NCI-H1436 treated with DMSO at 0.1 percent for 48 hours (cell line): Measurements from ENCODE around the gene RAB40C.
"Not testable (repeated sequence)": the region's sequence is repeated elsewhere in the genome, so short reads cannot be mapped to it uniquely, and the experiment has no call there.

ENCODE experiments used
- DNase-seq: peaks from one replicate; lab custom pipeline; 2025; lab: John Stamatoyannopoulos, UW

RAB40C gene

GRCh38 chr16:590815-591200, 942 bp downstream of the RAB40C start:
- no peak for DNase-seq

DNA sequence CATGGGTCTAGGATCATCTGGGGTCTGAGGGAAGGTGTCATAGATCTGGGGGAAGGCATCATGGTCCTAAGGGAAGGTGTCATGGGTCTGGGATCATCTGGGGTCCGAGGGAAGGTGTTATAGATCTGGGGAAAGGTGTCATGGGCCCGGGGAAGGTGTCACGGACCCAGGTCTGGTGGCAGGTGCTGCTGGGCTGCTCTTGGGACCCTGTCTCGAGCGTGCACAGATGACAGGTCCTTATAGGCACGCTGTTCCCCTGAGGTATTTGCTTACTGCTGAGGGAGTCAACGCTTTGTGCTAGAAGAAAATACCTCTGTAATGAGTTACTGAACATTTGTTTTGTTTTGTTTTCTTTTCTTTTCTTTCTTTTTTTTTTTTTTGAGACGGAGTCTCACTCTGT, 1.4 kb downstream of the RAB40C start:
- no peak for DNase-seq

GRCh38 chr16:591892-592517, 2.1 kb downstream of the RAB40C start:
- DNase-seq, result no peak

DNA sequence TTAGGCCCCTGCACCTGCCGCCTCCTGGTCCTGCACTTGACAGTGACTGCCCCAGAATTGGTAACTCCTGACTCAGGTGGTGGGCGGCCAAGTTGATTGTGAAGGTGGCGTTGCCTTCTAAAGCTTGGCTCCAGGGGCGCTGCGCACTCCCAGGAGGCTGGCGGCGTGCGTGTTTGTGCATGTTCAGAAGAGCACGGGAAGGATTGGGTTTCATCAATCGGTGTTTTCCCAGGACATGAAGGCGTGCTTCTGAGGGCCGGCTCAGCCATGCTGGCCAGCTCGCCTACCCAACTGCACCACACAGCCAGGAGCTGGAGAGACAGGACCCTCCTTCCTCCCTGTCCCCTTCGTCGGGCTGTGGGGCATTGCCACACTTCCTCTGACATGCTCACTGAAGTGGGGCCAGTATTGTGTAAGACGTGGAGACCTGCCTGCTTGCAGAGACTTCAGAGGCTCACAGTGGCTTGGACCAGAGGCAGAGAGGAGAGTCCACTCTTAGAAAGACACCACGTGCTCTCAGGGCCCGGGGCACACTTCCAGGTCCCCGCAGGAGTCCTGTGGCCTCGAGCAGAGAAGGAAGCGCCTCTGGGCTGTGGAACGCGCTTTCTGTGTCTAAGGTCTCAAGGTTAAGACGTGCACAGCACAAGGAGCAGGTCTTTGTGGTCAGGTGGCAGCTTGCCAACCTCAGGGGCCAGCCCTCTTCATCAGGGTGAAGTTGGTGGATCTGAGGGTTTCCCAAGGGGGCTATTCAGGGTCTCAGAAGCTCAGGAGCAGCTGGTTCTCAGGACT, 2.8 kb downstream of the RAB40C start:
- peak; percentile 50 for DNase-seq

GRCh38 chr16:593406-593805, 3.5 kb downstream of the RAB40C start:
- DNase-seq, result no peak

DNA sequence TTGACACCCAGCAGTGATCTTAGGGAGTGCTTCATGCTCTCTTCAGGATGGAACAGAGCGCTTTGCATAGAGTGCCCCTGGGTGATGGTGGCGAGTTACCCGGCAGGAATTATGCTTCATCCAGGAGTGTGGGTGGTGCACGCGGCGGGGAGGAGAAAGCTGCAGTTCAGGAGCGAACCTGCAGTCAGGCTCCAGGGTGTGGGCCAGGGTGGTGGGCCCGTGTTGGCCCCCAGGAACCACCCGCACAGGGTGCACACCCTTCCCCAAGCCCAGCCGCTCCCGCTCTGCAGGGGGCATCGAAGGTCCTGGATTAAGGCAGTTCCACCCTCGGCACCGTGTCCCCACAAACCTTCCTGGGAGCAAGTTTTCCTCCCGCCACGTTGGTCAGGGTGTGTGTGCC, 3.9 kb downstream of the RAB40C start:
- no peak for DNase-seq

- no peak for DNase-seq
Observed at GRCh38 chr16:595094-595528, 5.2 kb downstream of the RAB40C start.

- DNase-seq, result no peak
Observed at GRCh38 chr16:595942-596735, 6.3 kb downstream of the RAB40C start.

- DNase-seq, result no peak
Observed at GRCh38 chr16:596736-597060, 6.8 kb downstream of the RAB40C start.

- not testable (repeated sequence) for DNase-seq
Observed at GRCh38 chr16:597655-598054, 7.8 kb downstream of the RAB40C start.

DNA sequence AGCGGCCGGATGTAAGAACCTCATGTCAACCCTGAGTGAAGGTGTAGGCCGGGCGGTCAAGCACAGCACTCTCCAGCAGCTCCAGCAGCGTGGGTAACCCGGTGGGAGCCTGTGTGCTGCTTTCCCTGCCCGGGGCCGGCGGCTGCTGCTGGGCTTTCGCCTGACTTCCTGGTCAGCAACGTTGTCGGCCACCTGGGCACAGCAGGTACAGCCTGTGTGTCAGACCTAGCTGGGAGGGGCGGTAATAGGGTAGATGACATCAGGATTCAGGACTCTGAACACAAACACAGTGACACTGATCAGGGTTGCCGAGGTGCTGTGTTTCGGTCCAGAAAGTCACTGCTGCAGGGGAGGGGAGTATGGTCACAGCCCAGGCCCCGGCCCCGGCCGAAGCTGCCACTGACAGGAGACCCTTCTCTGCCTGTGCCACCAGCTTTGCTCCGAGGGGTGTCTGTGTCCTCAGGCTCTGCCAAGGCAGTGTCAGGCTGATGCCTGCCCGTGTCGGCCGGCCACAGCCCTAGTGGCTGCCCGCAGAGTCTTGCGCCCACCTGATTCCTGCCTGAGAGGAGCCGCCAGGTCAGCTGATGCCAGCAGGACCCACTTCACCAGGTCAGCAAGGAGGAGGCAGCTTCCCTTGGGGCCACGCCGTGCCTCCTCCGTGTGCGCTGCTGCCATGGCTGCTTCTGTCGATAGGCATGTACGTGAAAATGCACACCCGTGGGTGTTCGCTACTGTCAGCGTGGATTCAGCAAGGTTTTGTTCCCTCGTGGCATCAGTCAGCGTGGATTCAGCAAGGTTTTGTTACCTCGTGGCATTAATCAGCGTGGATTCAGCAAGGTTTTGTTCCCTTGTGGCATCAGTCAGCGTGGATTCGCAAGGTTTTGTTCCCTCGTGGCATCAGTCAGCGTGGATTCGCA, 9.2 kb downstream of the RAB40C start:
- no peak for DNase-seq

- DNase-seq, result no peak
Observed at GRCh38 chr16:600781-601180, 10.9 kb downstream of the RAB40C start.

DNA sequence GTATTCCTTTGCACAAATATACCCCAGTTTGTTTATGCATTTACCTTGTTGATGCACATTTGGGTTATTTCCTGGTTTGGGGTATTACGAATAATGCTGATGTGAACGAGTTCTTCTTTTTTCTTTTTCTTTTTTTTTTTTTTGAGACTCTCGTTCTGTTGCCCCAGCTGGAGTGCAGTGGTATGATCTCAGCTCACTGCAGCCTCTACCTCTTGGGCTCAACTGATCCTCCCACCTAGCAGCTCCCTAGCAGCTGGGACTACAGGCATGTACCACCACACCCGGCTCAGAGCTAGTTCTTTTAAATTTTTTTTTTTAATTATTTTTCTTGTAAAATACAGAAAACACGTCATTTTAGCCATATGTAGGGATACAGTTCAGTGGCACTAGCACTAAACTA, 14.1 kb downstream of the RAB40C start:
- DNase-seq, result no peak

DNA sequence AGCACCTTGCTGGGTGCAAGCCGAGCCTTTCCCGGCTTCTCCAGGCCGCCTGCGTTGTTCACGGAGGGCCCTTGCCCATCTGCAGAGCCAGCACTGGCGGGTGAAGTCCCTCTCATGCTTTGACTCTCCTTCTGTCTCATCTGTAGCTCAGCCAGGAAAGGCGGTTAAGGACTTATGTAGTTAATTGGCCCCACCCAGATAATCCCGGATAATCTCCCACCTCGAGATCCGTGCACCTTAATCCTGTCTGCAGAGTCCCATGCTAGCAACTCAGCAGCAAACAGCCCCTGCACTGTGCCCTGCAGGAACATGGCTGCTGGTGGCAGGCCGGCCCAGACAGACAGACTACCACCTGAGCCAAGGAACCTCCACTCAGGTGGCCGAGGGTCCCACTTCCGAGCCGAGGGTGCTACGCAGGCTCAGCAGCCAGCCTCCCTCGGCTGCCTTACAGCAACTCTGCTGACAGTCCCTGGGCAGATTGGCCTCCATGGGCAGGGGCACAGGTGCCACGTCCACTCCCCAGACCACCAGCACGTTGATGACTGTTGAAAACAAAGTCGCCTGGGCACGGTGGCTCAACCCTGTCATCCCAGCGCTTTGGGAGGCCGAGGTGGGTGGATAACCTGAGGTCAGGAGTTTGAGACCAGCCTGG, 16.9 kb downstream of the RAB40C start:
- no peak for DNase-seq

DNA sequence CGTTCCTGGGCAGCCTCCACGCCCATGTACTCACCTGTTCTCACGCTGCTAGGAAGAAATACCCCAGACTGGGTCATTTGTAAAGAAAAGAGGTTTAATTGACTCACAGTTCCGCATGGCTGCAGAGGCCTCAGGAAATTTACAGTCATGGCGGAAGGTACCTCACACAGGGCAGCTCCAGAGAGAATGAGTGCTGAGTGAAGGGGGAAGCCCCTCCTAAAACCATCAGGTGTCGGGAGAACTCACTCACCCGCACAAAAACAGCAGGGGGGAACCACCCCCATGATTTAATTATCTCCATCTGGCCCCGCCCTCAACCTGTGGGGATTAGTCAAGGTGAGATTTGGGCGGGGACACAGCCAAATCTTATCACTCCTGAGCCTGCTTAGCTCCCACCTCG, 18.2 kb downstream of the RAB40C start:
- no peak for DNase-seq

- DNase-seq, result no peak
Observed at GRCh38 chr16:609316-609715, 19.4 kb downstream of the RAB40C start.

- DNase-seq, result no peak
Observed at GRCh38 chr16:609984-610383, 20.1 kb downstream of the RAB40C start.

DNA sequence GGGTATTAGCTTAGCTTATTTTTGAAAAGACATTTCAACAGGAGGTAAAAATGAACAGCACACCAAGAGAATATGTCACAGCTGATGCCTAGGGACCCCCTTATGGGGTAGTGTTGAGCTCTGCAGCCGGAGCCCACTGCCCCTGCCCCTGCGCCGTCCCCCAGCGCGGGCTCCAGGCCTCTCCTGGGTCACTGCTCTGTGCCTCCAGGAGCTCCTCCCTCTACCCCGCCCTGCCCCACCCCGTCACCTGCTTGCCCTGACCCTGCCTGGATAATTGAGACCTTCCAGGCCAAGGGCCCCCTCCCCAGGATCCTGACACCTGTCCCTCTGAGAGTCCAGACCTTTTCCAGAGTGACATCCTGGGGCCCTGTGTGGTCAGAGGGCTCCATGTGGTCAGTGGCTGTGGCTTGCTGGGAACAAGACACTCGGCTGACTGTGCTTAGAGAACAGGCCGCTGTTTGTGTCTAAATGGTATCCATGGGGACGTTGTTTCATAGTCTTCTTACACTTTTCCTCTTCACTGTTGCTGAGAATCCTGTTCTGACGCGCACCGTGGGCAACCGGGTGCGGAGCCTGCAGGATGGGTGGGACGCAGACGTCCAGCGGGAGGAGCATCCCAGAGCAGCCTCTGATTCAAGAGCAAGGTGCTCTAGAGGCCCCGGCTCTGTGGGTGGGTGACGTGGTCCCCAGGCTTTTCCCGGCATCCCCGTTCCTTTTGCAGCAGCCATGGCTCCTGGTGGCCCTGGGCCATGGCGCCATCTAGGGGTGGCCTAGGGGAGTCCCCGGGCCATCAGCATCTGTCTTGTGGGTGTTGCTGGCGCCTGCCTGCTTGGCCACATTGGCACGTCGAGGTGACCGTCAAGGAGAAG, 20.9 kb downstream of the RAB40C start:
- no peak for DNase-seq

DNA sequence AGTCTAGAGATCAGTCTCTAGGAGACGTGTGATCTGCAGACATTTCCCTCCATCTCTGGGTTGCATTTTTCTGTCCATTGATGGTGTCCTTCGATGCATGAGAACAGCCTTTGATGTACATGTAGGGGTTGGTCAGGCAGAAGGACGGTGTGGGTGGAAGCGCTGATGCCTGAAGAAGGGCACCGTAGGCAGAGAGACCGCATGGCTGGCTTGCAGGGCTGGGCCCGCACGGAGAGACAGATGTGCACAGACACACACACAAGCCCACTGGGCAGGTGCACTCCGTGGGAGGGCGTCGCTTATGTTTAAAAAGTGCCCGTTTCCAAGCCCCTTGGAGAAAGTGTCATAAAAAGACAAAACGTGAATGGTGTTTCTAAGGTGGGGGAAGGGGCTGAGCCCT, 25.3 kb downstream of the RAB40C start:
- no peak for DNase-seq

DNA sequence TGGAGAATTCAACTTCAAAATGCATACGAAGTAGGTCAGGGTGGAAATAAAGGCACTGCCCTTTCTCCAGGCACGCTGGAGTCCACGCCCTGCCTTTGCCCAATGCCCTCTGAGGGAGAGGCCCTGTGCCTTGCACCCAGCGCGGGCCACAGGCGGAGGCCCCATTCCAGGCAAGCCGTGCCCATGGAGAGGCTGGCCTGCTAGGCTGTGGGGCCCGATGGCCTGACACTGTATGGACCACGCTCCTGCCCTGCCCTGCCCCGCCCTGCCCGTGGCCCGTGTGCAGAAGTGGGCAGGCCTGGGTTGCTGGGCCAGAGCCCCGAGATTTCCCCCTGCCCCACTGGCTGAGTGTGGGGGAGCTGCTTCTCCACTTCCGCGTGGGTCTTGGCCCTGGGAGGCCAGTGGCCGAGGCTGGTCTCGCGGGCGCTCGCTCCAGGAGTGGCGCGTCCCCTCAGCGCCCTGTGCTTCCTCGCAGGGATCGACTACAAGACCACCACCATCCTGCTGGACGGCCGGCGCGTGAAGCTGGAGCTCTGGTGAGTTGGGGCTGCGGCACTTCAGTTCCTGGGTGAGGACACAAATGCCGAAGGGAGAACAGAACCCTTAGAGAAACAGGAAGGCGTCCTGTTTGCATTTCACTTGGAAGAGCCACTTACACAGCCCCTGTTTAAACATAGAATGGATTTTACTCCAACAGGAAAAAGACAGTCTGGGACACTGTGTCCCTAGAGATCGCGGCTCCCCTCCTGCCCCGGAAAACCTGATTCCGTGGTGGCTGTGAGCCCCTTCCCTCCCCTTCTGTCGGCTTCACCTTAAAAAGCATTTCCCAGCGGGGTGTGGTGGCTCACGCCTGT, 27.1 kb downstream of the RAB40C start:
- DNase-seq, result no peak
